GM19025 (cell line): ENCODE data around the gene TBRG4.
"Not testable (repeated sequence)": the region's sequence is repeated elsewhere in the genome, so short reads cannot be mapped to it uniquely, and the experiment has no call there.

ENCODE experiments used
- ATAC-seq: cut with Tn5 transposase; IDR thresholded peaks from one replicate; pipeline ENCODE4 v1.9.1; 2021; ENCODE audit warnings: mild to moderate bottlenecking, low read depth, moderate library complexity; ENCODE audit not compliant: unreplicated experiment

The TBRG4 gene

DNA sequence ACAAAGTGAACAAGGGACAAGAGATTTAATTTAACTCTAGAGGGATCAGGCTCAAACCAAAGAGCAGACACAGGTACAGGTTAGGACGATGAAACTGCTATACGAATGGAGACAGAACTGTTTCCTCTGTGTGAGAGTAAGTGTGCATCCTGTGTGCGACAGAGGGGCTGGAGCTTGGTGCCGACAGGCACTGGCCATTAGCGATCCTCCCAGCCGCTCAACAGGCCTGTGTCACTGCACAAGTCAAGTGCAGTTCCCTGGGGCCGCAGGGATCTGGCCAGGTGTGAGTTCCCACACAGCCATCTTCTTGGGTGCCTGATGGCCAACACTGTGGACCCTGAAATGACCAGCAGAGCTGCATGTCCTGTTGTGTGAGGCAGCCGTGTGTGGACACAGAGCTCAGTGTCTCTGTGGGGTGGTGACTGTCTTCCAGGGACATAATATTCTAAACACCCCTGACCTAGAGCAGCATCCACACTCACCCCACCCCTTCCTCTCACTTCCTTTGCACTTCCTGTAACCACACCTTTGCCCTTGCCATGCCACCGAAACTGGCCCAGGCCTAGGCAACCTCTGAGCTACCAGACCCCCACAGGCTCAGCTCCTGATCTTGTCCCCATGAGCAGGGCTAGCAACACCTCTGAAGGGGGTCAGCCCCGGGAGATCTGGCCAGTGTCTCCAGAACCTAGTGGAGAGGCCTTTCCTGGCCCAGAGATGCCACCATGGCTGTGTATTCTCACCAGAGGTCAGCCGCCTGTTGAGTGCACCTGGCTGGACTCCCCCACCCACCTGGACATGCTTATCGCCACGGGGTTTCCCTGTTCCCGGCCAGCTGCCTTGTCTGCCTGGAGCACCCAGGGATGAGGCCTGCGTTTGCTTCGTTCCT lies 11.7 kb upstream of the TBRG4 start:
- no peak for ATAC-seq

DNA sequence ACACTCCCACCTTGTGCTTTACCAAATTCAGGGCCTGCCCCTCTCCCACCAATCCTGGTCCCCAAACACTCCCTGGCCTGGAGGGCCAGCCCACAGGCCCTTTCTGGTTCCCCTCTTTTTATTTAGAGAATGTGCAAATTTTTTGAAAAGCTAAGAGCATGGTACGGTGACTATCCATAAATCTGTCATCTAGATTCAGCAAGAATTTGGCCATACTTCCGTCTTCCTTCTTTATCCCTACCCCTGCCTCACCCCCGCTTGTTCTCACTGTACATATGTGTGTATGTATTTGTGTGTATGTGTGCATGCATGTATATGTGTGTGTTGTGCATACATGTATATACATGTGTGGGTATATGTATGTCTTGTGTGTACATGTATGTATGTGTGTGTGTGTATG lies 8.1 kb upstream of the TBRG4 start:
- ATAC-seq: no peak

DNA sequence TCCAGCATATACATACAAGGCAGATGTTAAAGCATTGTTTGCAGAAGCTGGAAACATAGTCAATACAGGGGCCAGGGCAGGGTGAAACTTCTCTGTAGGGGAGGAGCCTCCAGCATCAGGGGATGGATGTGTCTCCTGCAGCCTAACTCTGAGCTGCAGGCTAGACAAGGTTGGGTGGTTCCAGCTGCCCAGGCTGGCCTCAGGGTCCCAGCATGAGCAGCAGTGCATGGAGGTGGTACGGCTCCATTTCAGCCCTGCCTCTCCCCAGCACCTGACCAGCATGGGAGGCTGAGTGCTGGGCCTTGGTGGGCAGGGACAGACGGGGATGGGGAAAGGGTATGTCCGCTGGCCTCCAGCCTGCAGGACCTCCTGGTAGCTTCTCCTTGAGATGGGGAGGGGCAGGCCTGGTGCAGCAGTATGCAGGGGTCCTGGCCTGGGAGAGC lies 7.4 kb upstream of the TBRG4 start:
- no peak for ATAC-seq

DNA sequence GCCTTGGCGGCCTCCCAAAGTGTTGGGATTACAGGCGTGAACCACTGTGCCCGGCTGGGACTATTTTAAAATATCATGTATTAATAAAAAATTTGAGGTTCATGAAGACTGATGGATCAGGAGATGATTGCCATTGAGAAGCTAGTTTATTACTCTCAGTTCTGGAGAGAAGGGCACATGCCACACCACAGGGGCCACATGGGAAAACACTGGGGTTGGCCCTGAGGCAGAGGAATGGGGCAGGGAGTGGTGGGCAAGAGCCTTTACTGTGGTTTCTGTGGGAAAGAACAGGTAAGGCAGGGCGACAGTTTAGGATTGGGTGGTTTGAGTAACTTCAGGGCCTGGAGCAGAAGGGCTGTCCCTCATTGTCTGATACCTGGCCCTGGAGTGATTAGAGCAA lies 6.8 kb upstream of the TBRG4 start:
- no peak for ATAC-seq

DNA sequence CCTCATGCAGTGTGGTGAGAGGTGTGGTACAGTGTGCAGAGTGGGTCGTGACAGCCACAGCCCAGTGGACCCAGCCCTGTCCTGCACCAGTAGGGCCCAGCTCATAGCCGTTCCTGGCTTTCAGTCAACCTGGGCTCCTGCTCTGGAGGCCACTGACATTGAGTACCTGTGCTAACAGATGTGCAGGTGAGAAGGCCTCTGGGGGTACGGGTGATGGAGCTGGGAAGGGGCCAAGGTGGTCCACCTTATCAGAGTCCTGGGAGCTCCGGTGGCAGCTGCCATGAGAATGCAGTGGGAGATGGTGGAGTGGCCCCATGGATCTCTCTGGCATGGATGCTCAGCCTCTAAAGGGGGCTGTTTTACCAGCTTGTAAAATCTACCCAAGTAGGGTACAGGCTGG lies 6.1 kb upstream of the TBRG4 start:
- no peak for ATAC-seq

DNA sequence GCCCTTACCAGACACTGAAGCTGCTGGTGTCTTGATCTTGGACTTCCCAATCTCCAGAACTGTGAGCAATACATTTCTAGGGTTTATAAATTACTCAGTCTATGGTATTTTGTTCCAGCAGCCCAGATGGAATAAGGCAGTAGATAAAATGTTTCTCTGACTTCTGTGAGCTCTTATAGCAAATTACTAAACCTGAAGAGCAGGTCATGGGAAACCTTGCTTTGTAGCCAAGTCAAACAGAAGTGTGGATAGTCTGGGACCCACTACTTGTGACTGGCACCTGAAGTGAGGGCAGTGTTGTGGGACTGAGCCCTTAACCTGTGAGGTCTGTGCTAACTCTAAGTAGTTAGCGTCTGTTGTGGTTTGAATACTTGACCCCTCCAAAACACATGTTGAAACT lies 4.6 kb upstream of the TBRG4 start:
- ATAC-seq: no peak

DNA sequence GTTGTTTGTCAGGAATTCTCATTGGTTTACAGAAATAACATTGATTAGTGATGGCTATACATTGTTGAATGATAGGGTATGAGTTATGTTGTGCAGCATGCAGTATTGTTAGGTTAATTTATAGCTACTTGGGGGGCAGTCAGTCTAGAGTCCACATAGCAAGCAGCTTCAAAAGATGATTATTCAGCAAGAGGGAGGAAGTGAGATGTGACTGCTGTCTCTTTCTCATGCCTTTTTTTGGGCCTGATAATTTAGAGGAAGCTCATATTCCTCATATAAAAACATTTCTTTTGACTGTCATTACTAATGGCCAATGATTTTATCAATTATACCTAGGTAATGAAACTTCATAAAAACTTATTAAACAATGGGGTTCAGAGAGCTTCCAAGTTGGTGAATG lies 3.4 kb upstream of the TBRG4 start:
- no peak for ATAC-seq

DNA sequence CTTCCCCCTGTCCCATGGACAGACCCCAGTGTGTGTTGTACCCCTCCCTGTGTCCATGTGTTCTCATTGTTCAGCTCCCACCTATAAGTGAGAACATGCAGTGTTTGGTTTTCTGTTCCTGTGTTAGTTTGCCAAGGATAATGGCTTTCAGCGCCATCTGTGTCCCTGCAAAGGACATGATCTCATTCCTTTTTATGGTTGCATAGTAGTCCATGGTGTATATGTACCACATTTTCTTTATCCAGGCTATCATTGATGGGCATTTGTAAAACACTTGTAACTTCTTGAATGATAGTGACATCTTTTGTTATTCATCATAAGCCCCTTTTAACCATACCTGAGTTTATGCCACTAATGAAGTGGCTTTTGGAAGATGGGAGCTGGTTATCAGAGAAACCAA lies 2.8 kb upstream of the TBRG4 start:
- not testable (repeated sequence) for ATAC-seq

DNA sequence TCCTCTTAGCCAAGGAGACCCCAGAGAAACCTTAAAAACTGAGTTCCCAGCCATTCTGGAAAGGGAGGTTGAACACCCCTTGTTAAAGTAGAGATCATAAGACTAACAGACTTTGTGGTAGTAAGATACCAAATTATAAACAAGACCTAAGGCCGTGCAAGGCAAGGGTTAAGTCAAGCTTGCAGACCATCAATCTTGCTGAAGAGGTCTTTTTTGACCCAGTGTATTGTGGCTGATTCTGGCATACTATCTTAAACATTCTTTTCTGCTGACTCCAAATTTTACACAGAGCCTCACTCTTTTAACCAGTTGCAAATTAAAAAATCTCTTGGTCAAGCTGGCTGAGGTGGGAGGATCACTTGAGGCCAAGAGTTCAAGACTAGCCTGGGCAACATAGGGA lies 1.2 kb upstream of the TBRG4 start:
- no peak for ATAC-seq

DNA sequence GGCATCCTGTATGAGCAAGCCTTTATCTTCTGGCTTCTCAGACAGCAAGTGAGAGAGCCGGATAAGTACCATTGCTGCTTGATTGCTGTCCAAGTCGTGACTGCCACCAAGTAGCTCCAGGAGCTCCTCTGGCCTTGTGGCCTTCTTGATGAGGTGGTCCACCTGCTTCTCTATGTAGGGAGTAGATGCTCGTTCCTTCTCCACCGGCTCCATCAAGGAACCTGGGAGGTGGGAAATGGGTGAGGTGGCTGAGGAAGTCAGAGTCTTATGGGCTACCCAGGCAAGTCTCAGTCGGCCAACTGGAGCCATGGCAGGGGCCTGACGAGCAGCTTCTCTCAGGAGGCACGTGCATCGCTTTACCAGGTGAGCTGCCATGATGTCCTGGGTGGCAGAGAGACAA lies 2.6 kb downstream of the TBRG4 start:
- ATAC-seq: no peak

DNA sequence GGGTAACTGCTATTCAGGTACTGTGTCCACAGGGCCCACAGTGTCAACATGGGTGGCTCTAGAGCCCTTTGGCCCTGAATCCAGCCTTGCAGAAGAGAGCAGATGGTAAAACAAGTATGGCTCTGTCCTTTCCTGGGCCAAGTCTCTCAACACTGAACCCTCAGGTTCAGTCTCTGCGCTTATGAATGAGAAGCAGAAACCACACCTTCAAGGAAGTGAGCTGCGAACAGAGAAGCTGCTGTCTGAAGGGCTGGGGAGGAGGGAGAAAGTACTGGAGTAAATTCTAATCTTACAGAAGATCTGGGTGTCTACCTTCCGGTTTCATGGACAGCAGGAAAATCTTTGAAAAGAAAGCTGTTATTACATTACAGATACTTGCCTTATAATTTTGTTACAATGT lies 4.1 kb downstream of the TBRG4 start:
- no peak for ATAC-seq

DNA sequence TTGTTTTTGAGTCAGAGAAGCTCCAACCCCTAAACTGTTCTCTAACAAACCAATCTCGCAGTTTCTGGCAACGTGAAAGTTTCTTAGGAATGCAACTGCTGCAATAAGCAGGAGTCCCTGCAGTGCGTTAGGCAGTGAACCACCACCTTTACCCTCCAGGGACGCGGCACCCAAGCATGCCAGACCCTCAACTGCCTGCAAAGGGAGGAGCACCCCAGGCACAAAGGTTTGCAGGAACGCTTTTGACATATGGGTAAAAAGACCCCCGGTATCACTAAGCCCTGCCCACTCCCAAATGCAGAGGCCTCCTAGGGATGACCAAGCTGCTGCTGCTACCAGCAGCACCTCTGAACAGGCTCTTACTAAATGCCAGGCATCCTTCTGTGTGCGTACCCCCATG lies 4.7 kb downstream of the TBRG4 start:
- ATAC-seq: no peak

DNA sequence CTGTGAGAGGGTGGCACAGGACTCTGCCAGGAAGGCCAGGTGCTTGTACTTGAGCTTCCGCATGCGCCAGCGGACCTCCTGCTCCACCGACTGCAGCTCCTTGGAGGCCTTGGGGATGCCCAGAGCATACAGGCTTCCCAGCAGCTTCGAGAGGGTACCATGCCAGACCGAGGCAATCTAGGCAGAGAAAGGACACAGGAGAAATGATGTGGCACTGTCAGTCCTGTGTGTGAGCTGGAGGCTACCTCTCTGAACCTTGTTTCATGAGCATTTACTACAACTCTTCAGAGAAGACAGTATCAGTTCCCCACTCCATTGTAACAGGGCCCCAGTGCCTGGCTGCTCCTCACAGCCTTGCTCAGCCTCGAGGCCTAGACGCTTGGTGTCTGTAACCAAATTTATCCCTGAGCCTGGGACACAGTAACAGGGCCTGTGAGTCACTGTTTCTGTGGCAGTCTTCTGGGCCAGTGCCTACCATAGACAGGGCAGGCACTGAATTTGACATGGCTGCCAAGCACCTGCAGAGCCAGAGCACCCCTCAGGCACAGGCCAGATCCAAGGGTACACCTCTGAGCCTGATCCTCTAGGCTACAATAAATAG lies 5.8 kb downstream of the TBRG4 start:
- no peak for ATAC-seq

DNA sequence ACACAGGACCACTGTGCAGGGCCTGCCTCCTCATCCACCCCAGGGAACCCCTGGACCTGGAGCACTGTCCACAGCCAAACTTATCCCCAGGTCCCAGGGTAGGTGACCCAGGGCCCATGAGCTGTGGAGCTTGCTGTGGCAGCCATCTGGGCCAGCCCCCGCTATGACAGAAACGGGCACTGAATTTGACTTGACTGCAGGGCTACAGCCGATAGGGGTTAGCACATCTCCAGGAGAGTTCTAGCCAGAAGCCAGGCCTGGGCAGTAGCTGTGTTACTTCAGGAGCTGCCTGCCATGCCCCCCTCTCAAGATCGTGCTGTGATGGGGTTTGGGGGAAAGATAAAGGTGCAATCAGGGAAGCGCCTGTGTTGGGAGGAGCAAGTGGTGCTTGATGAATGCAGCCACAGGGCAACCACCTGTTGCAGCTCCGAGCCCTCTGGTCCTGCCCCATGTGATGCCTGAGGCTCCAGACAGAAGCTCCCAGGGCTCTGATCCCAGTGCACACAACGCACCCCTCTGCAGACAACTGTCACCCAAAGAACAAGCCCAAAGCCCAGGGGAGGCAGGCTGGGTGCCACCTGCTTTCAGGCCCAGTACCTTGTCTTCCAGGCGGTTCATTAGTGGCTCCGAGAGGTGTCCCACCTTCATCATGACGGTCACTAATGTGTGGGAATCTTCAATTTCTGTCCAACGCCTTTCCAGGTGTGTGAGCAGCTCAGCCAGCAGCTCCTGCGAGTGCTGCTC lies 6.5 kb downstream of the TBRG4 start:
- ATAC-seq: no peak

DNA sequence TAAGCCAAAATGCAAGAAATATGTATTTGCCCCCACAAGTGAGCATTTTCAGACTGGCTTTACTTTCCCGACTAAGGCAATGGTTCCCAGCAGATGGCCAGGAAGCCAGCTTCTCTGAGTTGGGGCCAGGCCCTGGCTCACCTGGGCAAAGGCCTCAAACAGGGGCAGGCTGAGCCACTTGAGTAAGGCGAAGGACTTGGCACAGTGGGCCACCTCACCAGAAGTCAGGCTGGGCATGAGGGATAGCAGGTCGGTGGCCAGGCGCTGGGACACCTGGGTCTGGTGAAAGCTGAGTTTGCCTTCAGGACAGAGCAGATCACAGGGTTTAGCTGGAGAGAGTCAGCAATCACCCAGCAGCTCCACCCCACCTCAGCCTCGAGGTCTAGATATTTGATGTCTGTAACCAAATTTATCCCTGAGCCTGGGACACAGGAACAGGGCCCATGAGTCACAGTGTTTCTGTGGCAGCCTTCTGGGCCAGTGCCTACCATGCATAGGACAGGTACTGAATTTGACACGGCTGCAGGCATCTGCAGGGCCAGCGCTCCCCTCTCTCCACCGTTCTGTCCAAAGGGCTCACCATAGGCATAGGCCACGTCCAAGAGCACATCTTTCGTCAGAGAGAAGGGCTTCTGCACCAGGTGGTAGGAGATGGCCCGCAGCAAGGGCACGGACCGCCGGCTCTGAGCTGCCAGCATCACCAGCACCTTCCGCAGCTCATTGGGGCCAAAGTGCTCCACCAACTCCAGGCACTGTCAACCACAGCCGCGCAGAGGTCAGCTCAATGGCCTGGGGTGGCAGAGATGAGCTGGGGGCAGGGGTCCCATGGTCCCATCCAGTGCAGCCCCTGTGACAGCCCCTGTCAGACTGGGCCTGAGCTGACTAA lies 7.3 kb downstream of the TBRG4 start:
- no peak for ATAC-seq

DNA sequence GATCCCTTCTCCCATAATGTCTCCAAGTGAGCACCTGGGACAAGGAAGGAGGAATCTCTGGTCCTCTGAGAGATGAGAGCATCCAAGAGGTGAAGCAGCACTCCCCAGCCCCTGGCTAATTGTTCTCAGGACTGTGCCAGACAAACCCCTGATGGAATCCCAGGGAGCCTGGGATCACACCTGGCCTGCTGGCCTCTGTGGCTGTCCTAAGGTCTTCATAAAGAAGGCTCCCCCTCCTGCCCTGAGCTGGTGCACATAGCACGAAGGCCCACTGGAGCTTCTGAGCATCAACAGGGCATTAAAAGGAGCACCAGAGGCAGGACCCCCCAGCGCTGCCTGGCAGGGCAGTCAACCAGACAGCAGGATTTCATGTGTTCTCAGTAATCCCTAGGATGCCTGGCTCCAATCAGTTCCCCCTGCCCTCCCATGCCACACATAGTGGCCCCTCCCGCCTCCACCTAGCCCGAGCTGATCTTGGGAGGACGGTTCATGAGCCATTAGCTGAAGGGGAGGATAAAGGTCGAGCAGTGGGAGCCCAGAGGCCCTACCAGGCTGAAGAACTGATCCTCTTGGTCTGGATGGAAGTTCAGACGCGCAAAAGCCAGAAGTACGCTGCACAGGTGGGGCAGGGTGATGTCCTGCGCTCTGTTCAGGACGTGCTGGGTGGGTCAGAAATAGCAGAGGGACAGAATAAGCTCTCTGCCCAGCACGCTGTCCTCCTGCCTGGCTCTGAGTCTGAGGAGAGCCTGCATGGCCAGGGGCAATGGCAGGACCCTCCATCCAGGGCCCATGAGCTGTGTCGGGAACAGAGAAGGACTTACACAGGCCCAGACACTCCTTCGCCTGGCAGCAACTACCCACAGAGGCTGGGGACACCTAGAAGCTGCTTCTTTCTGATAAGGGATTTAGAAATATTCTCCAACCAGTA lies 8.4 kb downstream of the TBRG4 start:
- no peak for ATAC-seq

DNA sequence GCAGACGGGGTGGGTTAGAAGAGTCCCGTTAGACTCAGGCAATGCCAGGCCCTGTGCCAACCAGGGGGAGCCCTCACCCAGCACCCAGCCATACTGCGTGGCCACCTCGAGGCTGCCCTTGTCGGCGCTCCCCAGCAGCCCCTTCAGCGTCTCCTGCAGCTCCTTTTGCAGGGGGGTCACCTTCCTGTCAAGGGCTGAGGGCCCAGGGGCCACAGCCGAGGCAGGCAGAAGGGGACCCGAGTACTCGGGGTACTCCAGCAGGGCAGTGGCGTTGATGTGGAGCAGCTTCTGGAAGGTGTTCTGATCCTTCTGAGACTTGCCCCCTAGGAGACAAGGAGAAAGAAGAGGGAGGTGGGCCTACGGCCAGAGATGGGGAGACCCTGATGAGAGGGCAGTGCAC lies 9.7 kb downstream of the TBRG4 start:
- ATAC-seq: no peak

DNA sequence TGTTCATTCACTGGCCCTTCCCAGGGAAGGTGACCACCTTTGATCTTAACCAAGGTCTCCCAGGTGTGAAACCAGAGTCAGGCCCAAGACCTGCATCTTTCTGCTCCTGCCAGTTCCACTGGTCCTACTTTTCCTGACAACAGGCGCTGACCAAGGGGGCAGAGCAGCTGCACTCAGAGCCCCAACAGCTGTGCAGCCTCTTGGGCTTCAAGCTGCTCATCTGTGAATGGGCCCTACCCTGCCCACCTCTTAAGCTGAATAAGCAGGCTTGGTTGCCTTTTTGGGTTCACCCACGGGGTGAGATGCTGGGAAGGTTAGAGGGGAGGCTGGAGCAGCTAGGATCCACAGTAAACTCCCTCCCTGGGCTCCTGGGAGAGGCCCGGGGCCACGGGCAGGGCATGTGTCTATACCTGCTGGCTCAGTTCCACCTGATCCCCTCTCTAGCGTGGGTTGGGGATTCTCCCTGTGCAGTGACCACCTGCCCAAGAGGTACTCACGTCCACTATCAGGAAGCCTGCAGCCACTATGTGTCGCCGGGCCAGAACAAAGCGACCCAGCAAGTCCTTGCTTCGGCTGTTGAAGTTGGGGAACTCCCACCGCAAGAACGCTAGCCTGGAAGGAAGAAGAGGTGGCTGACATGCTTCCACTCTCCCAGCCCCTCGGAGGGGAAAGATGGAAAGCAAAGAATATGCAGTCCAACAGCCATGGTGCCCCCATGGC lies 10.6 kb downstream of the TBRG4 start:
- ATAC-seq: no peak
